Measurements from ENCODE around the gene KRTAP12-3.
"Not testable (repeated sequence)": the region's sequence is repeated elsewhere in the genome, so short reads cannot be mapped to it uniquely, and the experiment has no call there.

KRTAP12-3 gene

GRCh38 chr21:44695641-44696040 is 37.9 kb downstream of the KRTAP12-3 start:
- H4K20me1 ChIP-seq (ENCODE audit: insufficient read depth, low read length) = no peaks in the 10 kb centered on the region; the same call in 1 of the 2 replicates
- TF ChIP-seq EZH2 (IDR thresholded peaks at IDR 0.05; ENCODE audit: borderline replicate concordance, low read depth, low read length, severe bottlenecking) (no peak), CTCF (IDR thresholded peaks at IDR 0.05; ENCODE audit: borderline replicate concordance, extremely low read depth, low read length, poor library complexity, severe bottlenecking) (no peak)
- H3K36me3 ChIP-seq (ENCODE audit: insufficient read depth, low read length) = no peaks in the 10 kb centered on the region
- H3K4me2 ChIP-seq (ENCODE audit: insufficient read depth, low read length) = no peak overlapping the region
- no peaks in the 10 kb centered on the region for H3K9me3 ChIP-seq (ENCODE audit: insufficient read depth, low read length, severe bottlenecking)
- ATAC-seq (ENCODE audit: insufficient read depth, low read depth) (no peak), DNase-seq (no peak)
- no peak overlapping the region for H2AFZ ChIP-seq (ENCODE audit: low read depth, low read length)
- no peak overlapping the region for H3K9ac ChIP-seq (ENCODE audit: low read depth, low read length)
- no peaks in the 10 kb centered on the region for H3K4me1 ChIP-seq (ENCODE audit: insufficient read depth, low read length)
- H3K4me3 ChIP-seq (ENCODE audit: low read depth in 1 of 2, low read length in 2 of 2) = no peak overlapping the region
- H3K79me2 ChIP-seq (ENCODE audit: insufficient read depth, low read length) = no peaks in the 10 kb centered on the region
- H3K27me3 ChIP-seq (ENCODE audit: insufficient read depth, low read length, poor library complexity) = peaks cover 5% of the 10 kb centered on the region
- no peak overlapping the region for H3K27ac ChIP-seq (ENCODE audit: low read length)

- DNase-seq (no peak), ATAC-seq (ENCODE audit: insufficient read depth, low read depth) (no peak)
- H2AFZ ChIP-seq (ENCODE audit: low read depth, low read length) = no peak overlapping the region
- no peaks in the 10 kb centered on the region for H3K79me2 ChIP-seq (ENCODE audit: insufficient read depth, low read length)
- no peak overlapping the region for H3K4me3 ChIP-seq (ENCODE audit: low read depth in 1 of 2, low read length in 2 of 2)
- H3K27ac ChIP-seq (ENCODE audit: low read length) = no peak overlapping the region
- H3K9me3 ChIP-seq (ENCODE audit: insufficient read depth, low read length, severe bottlenecking) = no peaks in the 10 kb centered on the region
- no peaks in the 10 kb centered on the region; the same call in 1 of the 2 replicates for H4K20me1 ChIP-seq (ENCODE audit: insufficient read depth, low read length)
- peaks cover 10% of the 10 kb centered on the region for H3K27me3 ChIP-seq (ENCODE audit: insufficient read depth, low read length, poor library complexity)
- no peaks in the 10 kb centered on the region for H3K36me3 ChIP-seq (ENCODE audit: insufficient read depth, low read length)
- no peaks in the 10 kb centered on the region for H3K4me1 ChIP-seq (ENCODE audit: insufficient read depth, low read length)
- TF ChIP-seq CTCF (IDR thresholded peaks at IDR 0.05; ENCODE audit: borderline replicate concordance, extremely low read depth, low read length, poor library complexity, severe bottlenecking) (no peak), EZH2 (IDR thresholded peaks at IDR 0.05; ENCODE audit: borderline replicate concordance, low read depth, low read length, severe bottlenecking) (no peak)
- no peak overlapping the region for H3K4me2 ChIP-seq (ENCODE audit: insufficient read depth, low read length)
- no peak overlapping the region for H3K9ac ChIP-seq (ENCODE audit: low read depth, low read length)
Measured at GRCh38 chr21:44696572-44696971, 38.8 kb downstream of the KRTAP12-3 start.

- H3K9ac ChIP-seq (ENCODE audit: low read depth, low read length); H3K27ac ChIP-seq (ENCODE audit: low read length); H3K4me1 ChIP-seq (ENCODE audit: insufficient read depth, low read length); DNase-seq; H3K27me3 ChIP-seq (ENCODE audit: insufficient read depth, low read length, poor library complexity); H2AFZ ChIP-seq (ENCODE audit: low read depth, low read length); H3K4me2 ChIP-seq (ENCODE audit: insufficient read depth, low read length); ATAC-seq (ENCODE audit: insufficient read depth, low read depth); H3K4me3 ChIP-seq (ENCODE audit: low read depth in 1 of 2, low read length in 2 of 2); H3K36me3 ChIP-seq (ENCODE audit: insufficient read depth, low read length); H3K9me3 ChIP-seq (ENCODE audit: insufficient read depth, low read length, severe bottlenecking); H3K79me2 ChIP-seq (ENCODE audit: insufficient read depth, low read length); H4K20me1 ChIP-seq (ENCODE audit: insufficient read depth, low read length): not testable (repeated sequence)
Measured at GRCh38 chr21:44697172-44697810, 39.6 kb downstream of the KRTAP12-3 start, which contains the start of gene KRTAP10-12. TSS of gene KRTAP10-12 (plus strand) at chr21:44697172. CDS start at chr21:44697202, 30 bp downstream.

GRCh38 chr21:44697811-44698734 is 40.3 kb downstream of the KRTAP12-3 start:
- no peak overlapping the region for H2AFZ ChIP-seq (ENCODE audit: low read depth, low read length)

More at GRCh38 chr21:44697811-44698734, 40.3 kb downstream of the KRTAP12-3 start:
- H3K4me2 ChIP-seq (ENCODE audit: insufficient read depth, low read length) = no peak overlapping the region
- ATAC-seq (ENCODE audit: insufficient read depth, low read depth) (no peak), DNase-seq (no peak)
- H4K20me1 ChIP-seq (ENCODE audit: insufficient read depth, low read length) = no peaks in the 10 kb centered on the region; the same call in 1 of the 2 replicates
- H3K79me2 ChIP-seq (ENCODE audit: insufficient read depth, low read length) = no peaks in the 10 kb centered on the region
- H3K9ac ChIP-seq (ENCODE audit: low read depth, low read length) = no peak overlapping the region
- H3K4me3 ChIP-seq (ENCODE audit: low read depth in 1 of 2, low read length in 2 of 2) = no peak overlapping the region
- peaks cover 10% of the 10 kb centered on the region for H3K27me3 ChIP-seq (ENCODE audit: insufficient read depth, low read length, poor library complexity)
- H3K27ac ChIP-seq (ENCODE audit: low read length) = no peak overlapping the region
- no peaks in the 10 kb centered on the region for H3K9me3 ChIP-seq (ENCODE audit: insufficient read depth, low read length, severe bottlenecking)
- no peaks in the 10 kb centered on the region for H3K36me3 ChIP-seq (ENCODE audit: insufficient read depth, low read length)
- no peaks in the 10 kb centered on the region for H3K4me1 ChIP-seq (ENCODE audit: insufficient read depth, low read length)
- no peak for TF ChIP-seq CTCF (IDR thresholded peaks at IDR 0.05; ENCODE audit: borderline replicate concordance, extremely low read depth, low read length, poor library complexity, severe bottlenecking)
- TF ChIP-seq EZH2 (IDR thresholded peaks at IDR 0.05; ENCODE audit: borderline replicate concordance, low read depth, low read length, severe bottlenecking) = no peak

All from DND-41 (cell line).